Lung (tissue), 16 donors: ENCODE measurements around the gene TBC1D21. TPM values are rescaled to one million over a fixed set of nuclear protein-coding genes. Genes with fewer than 3 reads are reported as not detected.

Source experiments
- ATAC-seq: fragments of 200-7000 bp; cut with Tn5 transposase; one replicate; pipeline ENCODE4 v1.9.1; 2020; ENCODE audit warnings: moderate number of reproducible peaks; ENCODE audit not compliant: insufficient read depth, low FRiP score
- DNase-seq, 3 donors: peaks; one replicate each; pipeline ENCODE4 v3.0.0-alpha.2; 2013 to 2017
- H3K27ac ChIP-seq, 2 donors: one replicate each; pipeline ENCODE4 v1.5.1; 2013; ENCODE audit warnings: mild to moderate bottlenecking in 2 of 2, moderate library complexity in 2 of 2, control low read depth in 1 of 2, inconsistent platforms in 1 of 2, low read depth in 1 of 2, low read length in 1 of 2
- H3K27me3 ChIP-seq, 3 donors: one replicate each; pipeline ENCODE4 v1.5.1; 2013; ENCODE audit warnings: low read length in 2 of 3; ENCODE audit not compliant: control insufficient read depth in 3 of 3, insufficient read depth in 3 of 3
- H3K36me3 ChIP-seq, 4 donors: one replicate each; pipeline ENCODE4 v1.5.1; 2013; ENCODE audit warnings: low read length in 4 of 4, mild to moderate bottlenecking in 1 of 4, moderate library complexity in 1 of 4; ENCODE audit not compliant: control insufficient read depth in 4 of 4, insufficient read depth in 4 of 4
- H3K4me1 ChIP-seq, 5 donors: one replicate each; pipeline ENCODE4 v1.5.1; 2013; ENCODE audit warnings: low read length in 5 of 5, mild to moderate bottlenecking in 2 of 5, moderate library complexity in 1 of 5; ENCODE audit not compliant: control insufficient read depth in 5 of 5, insufficient read depth in 5 of 5
- H3K4me3 ChIP-seq: one replicate; pipeline ENCODE4 v1.5.1; 2013; ENCODE audit warnings: mild to moderate bottlenecking, control low read depth, moderate library complexity
- H3K9ac ChIP-seq, 2 donors: one replicate each; pipeline ENCODE4 v1.5.1; 2013; ENCODE audit warnings: low read length in 2 of 2, control low read depth in 1 of 2; ENCODE audit not compliant: insufficient read depth in 1 of 2
- H3K9me3 ChIP-seq, 4 donors: one replicate each; pipeline ENCODE4 v1.5.1; 2013; ENCODE audit warnings: low read length in 3 of 4, mild to moderate bottlenecking in 1 of 4, moderate library complexity in 1 of 4; ENCODE audit not compliant: control insufficient read depth in 4 of 4, insufficient read depth in 3 of 4
- WGBS, 2 donors: extraction: QIAGEN DNeasy Blood & Tissue Kit; methylation state at CpG; one replicate each; pipeline ENCODE4 v1.1.7; 2013; 5-methylcytosine and 5-hydroxymethylcytosine counted together
- long read RNA-seq, 5 donors: transcript quantifications; one replicate each; lab custom pipeline, GENCODE V29; 2026
- polyA plus RNA-seq, 2 donors: library from polyadenylated mRNA; stranded (reverse); fragments of 200-250 nt; gene quantifications; one replicate each; pipeline ENCODE4 v1.2.1, GENCODE V29; 2013
- total RNA-seq, 2 donors: library from RNA; depleted of rRNA in 1 of 2; stranded (reverse); fragments of >200 nt in 1 of 2; gene quantifications; one replicate each; pipeline ENCODE4 v1.2.1, GENCODE V29; 2014 to 2021
- TF ChIP-seq, protein P1 (sequence below): IDR thresholded peaks from 2 replicates; pipeline ENCODE4 v1.5.1; 2012; ENCODE audit warnings: mild to moderate bottlenecking; ENCODE audit errors: control extremely low read depth, extremely low read depth
- donor health status: control.
- donor health status: control.
- donor health status: Bipolar disorder and iron deficiency.
- donor health status: healthy.
- donor health status: DM: yes; HTN: yes; CAD: no.

The TBC1D21 gene, protein sequence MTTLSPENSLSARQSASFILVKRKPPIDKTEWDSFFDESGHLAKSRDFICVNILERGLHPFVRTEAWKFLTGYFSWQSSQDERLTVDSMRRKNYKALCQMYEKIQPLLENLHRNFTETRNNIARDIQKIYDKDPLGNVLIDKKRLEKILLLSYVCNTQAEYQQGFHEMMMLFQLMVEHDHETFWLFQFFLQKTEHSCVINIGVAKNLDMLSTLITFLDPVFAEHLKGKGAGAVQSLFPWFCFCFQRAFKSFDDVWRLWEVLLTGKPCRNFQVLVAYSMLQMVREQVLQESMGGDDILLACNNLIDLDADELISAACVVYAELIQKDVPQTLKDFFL
- total RNA-seq: not detected
- polyA plus RNA-seq: not detected
- long read RNA-seq, donor 1: 0 reads
- long read RNA-seq, donor 2: 0 reads
- long read RNA-seq, donor 3: 0 reads
- long read RNA-seq, donor 4: 0 reads
- long read RNA-seq, donor 5: 0 reads

DNA sequence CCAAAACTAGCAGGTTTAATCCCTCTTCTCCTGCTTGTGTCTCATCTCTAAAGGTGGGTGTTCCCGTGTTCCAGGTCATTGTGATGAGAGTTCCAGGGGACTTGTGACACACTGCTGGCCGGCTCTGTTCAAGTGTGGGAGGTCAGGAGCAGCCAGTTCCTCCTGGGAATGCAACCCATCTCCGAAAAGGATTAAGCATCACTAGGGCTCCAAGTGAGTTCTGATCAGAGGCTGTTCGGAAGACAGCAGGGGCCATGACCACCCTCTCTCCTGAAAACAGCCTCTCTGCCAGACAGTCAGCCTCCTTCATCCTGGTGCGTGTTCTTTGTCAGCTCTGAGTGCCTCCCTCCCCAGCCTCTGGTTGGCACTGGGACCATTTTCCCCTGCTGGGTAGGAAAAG is at the start of gene TBC1D21:
Gene TBC1D21, plus strand, starts transcription at position 109 of the 400 bp plus-strand sequence. Its CDS starts 146 bp downstream, at position 255.
- DNase-seq (no peak), ATAC-seq (no peak)
- H3K4me3 ChIP-seq: no peak within 1 kb of the TSS
- H3K9me3 ChIP-seq: peaks cover 0 to 4% (median 0%) of the 10 kb centered on the region in 4 donors
- H3K36me3 ChIP-seq: no peaks in the 10 kb centered on the region
- H3K27me3 ChIP-seq: peaks cover 3% of the 10 kb centered on the region in 3 donors
- TF ChIP-seq, protein P1, sequence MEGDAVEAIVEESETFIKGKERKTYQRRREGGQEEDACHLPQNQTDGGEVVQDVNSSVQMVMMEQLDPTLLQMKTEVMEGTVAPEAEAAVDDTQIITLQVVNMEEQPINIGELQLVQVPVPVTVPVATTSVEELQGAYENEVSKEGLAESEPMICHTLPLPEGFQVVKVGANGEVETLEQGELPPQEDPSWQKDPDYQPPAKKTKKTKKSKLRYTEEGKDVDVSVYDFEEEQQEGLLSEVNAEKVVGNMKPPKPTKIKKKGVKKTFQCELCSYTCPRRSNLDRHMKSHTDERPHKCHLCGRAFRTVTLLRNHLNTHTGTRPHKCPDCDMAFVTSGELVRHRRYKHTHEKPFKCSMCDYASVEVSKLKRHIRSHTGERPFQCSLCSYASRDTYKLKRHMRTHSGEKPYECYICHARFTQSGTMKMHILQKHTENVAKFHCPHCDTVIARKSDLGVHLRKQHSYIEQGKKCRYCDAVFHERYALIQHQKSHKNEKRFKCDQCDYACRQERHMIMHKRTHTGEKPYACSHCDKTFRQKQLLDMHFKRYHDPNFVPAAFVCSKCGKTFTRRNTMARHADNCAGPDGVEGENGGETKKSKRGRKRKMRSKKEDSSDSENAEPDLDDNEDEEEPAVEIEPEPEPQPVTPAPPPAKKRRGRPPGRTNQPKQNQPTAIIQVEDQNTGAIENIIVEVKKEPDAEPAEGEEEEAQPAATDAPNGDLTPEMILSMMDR: no peak
- H3K27ac ChIP-seq: no peak within 1 kb of the TSS
- H3K9ac ChIP-seq: no peak within 1 kb of the TSS
- H3K4me1 ChIP-seq: peaks cover 0 to 11% (median 0%) of the 10 kb centered on the region in 5 donors
- 75 to 77% methylated on average over 5 of the region's 5 CpGs for WGBS, 2 donors

DNA sequence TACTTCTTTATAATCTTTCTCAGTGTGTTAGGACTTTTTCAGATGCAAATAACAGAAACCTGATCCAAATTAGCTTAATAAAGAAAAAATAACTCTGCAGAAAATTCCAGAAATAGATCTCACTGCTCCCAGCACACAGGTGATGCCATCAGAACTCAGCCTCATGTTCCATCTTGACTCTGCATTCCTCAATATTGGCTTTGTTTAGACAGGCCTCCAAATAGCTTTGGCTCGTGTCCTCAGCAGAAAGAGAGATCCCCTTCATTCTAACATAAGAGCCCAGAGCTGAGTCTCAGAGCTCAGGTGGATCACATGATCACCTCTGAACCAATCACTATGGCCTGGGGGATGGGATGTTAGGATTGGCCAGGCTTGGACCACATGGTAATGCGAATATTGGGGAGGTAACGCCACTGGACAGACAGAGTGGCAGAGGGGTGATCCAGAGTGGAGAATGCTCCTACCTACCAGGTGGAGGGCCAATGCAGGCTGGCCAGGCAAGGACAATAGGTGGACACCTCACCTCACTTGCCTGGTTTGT is 46.6 kb upstream of the TBC1D21 start:
- Histone ChIP-seq H3K4me3 (no peak overlapping the region), H3K9ac (no peak overlapping the region), H3K27me3 (no peaks in the 10 kb centered on the region), H3K36me3 (no peaks in the 10 kb centered on the region), H3K9me3 (no peaks in the 10 kb centered on the region), H3K4me1 (no peaks in the 10 kb centered on the region), H3K27ac (no peak overlapping the region)
- no peak for DNase-seq
- whole genome bisulfite sequencing, 2 donors: 63 to 80% methylated on average over 3 of the region's 3 CpGs
- TF ChIP-seq, protein P1: no peak
- ATAC-seq: no peak

DNA sequence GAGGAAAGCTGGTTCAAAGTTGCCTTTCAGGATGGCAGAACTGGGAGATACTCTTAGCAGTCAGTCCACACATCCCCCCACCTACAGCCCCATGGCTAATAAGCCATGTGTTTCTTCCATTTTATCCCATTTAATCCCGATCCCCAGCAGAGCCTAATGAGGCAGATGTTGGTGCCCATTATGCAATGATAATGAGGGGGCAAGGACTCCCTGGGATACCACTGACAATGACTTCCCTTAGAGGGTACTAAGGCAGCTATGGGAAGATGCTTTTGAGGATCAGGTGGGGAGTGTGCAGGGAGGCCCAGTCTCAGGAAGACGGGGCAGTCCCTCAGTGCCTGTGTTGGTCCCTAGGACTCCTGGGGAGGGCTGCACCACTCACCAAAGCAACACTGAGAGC is 43.8 kb upstream of the TBC1D21 start:
- TF ChIP-seq, protein P1: no peak
- Histone ChIP-seq H3K36me3 (no peaks in the 10 kb centered on the region), H3K27ac (no peak overlapping the region), H3K9me3 (no peaks in the 10 kb centered on the region), H3K4me1 (no peaks in the 10 kb centered on the region), H3K27me3 (no peaks in the 10 kb centered on the region), H3K9ac (no peak overlapping the region), H3K4me3 (no peak overlapping the region)
- no peak for ATAC-seq
- no peak for DNase-seq
- WGBS, 2 donors: 71 to 72% methylated on average over 2 of the region's 2 CpGs
